ENCODE data around the gene TYMP.
A peak's percentile ranks its signal among the peaks of the same experiment; 100 is the strongest.

The TYMP gene

DNA sequence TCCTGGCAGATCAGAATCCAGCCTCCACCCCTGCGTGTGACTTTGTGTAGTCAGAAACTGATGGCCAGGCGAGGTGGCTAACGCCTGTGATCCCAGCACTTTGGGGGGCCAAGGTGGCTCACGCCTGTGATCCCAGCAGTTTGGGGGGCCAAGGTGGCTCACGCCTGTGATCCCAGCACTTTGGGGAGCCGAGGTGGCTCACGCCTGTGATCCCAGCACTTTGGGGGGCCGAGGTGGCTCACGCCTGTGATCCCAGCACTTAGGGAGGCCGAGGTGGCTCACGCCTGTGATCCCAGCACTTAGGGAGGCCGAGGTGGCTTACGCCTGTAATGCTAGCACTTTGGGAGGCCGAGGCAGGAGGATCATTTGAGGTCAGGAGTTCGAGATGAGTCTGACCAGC lies 16.6 kb downstream of the TYMP start:
- Histone ChIP-seq H3K4me1 (ENCODE audit: low read length) (peaks cover 6% of the 10 kb centered on the region), H4K20me1 (ENCODE audit: insufficient read depth, low read length) (peaks cover 7% of the 10 kb centered on the region; the same call in 1 of the 2 replicates)

DNA sequence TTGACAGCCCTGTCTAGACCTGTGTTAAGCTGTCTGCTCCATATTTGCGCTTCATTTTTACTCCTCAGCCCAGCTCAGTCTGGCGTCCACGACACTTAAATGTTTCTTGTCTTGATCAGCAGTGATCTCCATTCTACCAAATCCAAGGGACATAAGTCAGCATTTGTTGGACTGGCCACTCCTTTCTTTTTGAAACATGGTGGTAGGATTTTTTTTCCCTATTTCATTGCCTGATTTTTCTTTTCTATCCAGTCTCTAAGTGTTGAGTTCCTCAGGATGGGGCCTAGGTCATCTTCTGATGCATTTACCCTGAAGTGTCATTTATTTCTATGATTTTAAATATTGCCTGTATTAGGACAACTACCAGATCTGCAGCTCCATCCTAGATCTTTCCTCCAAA lies 20.9 kb downstream of the TYMP start:
- Histone ChIP-seq H3K4me1 (ENCODE audit: low read length) (peaks cover 6% of the 10 kb centered on the region), H3K27me3 (replicated peaks; ENCODE audit: insufficient read depth, low read length) (no peaks in the 10 kb centered on the region), H3K4me3 (ENCODE audit: low read length) (peak overlapping the region; percentile 72), H4K20me1 (ENCODE audit: insufficient read depth, low read length) (no peaks in the 10 kb centered on the region), H3K36me3 (replicated peaks; ENCODE audit: insufficient read depth, low read length) (no peaks in the 10 kb centered on the region), H3K4me2 (ENCODE audit: low read depth, low read length) (peak overlapping the region; percentile 83), H3K9me2 (replicated peaks; ENCODE audit: insufficient read depth, low read length) (no peaks in the 10 kb centered on the region), H2AFZ (ENCODE audit: low read length) (0 out of 2 replicates have a peak overlapping the region, but pooled peaks have one; percentile 84), H3F3A (ENCODE audit: insufficient read depth, low read length) (no peaks in the 10 kb centered on the region), H3K9me3 (replicated peaks; ENCODE audit: insufficient read depth, low read length) (no peaks in the 10 kb centered on the region), H3K27ac (ENCODE audit: low read length) (peak overlapping the region; percentile 84; the same call in 1 of the 2 replicates), H3K79me2 (ENCODE audit: low read length) (peaks cover 81% of the 10 kb centered on the region), H3K9ac (ENCODE audit: low read length) (peak overlapping the region; percentile 78)
- no peak for TF ChIP-seq EZH2phosphoT487 (IDR thresholded peaks at IDR 0.05; ENCODE audit: low read length)
- no peak for TF ChIP-seq EZH2 (optimal IDR thresholded peaks at IDR 0.05; ENCODE audit: low read depth, low read length)
- TF ChIP-seq, protein P1, sequence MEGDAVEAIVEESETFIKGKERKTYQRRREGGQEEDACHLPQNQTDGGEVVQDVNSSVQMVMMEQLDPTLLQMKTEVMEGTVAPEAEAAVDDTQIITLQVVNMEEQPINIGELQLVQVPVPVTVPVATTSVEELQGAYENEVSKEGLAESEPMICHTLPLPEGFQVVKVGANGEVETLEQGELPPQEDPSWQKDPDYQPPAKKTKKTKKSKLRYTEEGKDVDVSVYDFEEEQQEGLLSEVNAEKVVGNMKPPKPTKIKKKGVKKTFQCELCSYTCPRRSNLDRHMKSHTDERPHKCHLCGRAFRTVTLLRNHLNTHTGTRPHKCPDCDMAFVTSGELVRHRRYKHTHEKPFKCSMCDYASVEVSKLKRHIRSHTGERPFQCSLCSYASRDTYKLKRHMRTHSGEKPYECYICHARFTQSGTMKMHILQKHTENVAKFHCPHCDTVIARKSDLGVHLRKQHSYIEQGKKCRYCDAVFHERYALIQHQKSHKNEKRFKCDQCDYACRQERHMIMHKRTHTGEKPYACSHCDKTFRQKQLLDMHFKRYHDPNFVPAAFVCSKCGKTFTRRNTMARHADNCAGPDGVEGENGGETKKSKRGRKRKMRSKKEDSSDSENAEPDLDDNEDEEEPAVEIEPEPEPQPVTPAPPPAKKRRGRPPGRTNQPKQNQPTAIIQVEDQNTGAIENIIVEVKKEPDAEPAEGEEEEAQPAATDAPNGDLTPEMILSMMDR (IDR thresholded peaks at IDR 0.05; ENCODE audit: low read length) = no peak
- DNase-seq = no peak

More for the DNA sequence above, 16.6 kb downstream of the TYMP start:
- Histone ChIP-seq H3K9me2 (replicated peaks; ENCODE audit: insufficient read depth, low read length) (no peaks in the 10 kb centered on the region), H2AFZ (ENCODE audit: low read length) (no peak overlapping the region), H3K4me2 (ENCODE audit: low read depth, low read length) (no peak overlapping the region), H3K4me3 (ENCODE audit: low read length) (no peak overlapping the region), H3K27me3 (replicated peaks; ENCODE audit: insufficient read depth, low read length) (no peaks in the 10 kb centered on the region), H3F3A (ENCODE audit: insufficient read depth, low read length) (no peaks in the 10 kb centered on the region), H3K36me3 (replicated peaks; ENCODE audit: insufficient read depth, low read length) (0 out of 2 replicates have a peak, but pooled peaks cover 3% of the 10 kb centered on the region), H3K9ac (ENCODE audit: low read length) (no peak overlapping the region), H3K9me3 (replicated peaks; ENCODE audit: insufficient read depth, low read length) (no peaks in the 10 kb centered on the region), H3K27ac (ENCODE audit: low read length) (no peak overlapping the region), H3K79me2 (ENCODE audit: low read length) (peaks cover 91% of the 10 kb centered on the region)
- DNase-seq = no peak
- TF ChIP-seq EZH2phosphoT487 (IDR thresholded peaks at IDR 0.05; ENCODE audit: low read length) = no peak
- TF ChIP-seq EZH2 (optimal IDR thresholded peaks at IDR 0.05; ENCODE audit: low read depth, low read length) = no peak
- TF ChIP-seq, protein P1 (IDR thresholded peaks at IDR 0.05; ENCODE audit: low read length) = no peak

DNA sequence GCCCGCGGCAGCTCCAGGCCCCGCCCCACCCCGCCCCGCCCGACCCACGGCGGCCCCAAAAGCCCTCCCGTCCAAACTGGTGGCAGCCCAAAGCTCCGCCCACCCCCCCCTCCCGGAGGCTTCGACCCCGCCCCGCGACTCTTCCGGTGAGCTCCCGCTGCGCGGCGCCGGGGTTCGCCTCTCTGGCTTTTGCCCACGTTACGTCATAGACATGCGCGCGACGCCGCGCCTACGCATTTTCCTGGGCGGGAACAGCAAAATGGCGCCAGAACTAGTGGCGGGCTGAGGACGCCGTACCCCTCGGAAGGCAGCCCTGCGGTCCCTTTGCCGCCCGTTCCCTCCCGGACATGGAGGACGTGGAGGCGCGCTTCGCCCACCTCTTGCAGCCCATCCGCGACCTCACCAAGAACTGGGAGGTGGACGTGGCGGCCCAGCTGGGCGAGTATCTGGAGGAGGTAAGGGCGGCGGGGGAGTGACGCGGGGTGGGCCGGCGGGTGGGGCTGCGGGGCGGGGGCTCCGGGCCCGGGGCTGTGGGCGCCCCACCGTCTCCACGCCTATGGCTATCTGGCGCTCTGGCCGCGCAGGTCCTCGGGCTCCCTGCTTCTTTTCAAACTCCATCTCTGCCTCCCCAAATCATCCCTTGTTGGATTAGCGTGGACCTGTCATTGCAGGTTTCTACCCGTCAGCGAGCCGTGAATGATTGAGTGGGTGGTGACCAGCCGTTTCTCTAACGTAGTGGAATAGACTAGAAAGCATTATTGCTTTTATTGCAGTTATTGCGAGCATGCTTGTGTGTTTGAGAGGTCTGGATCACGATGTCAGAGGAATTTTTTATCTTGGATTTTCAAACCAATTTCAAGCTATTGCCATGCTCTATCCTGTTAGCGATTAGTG lies 21.6 kb downstream of the TYMP start, which contains the start of gene NCAPH2:
Gene NCAPH2 (plus strand): TSS at position 234 of the 894 bp plus-strand sequence. CDS start 114 bp downstream, at position 348.
- peaks cover 74% of the 10 kb centered on the region for H3K79me2 ChIP-seq (ENCODE audit: low read length)
- H3K4me2 ChIP-seq (ENCODE audit: low read depth, low read length) = peak within 1 kb of the TSS; percentile 94
- H3K4me3 ChIP-seq (ENCODE audit: low read length) = peak within 1 kb of the TSS; percentile 89
- H3K36me3 ChIP-seq (replicated peaks; ENCODE audit: insufficient read depth, low read length) = no peaks in the 10 kb centered on the region
- DNase-seq = peak; percentile 98
- H4K20me1 ChIP-seq (ENCODE audit: insufficient read depth, low read length) = no peaks in the 10 kb centered on the region
- H3F3A ChIP-seq (ENCODE audit: insufficient read depth, low read length) = no peaks in the 10 kb centered on the region
- H3K9me3 ChIP-seq (replicated peaks; ENCODE audit: insufficient read depth, low read length) = no peaks in the 10 kb centered on the region
- H3K9me2 ChIP-seq (replicated peaks; ENCODE audit: insufficient read depth, low read length) = no peaks in the 10 kb centered on the region
- peak within 1 kb of the TSS; percentile 92 for H2AFZ ChIP-seq (ENCODE audit: low read length)
- H3K4me1 ChIP-seq (ENCODE audit: low read length) = peaks cover 6% of the 10 kb centered on the region
- no peaks in the 10 kb centered on the region for H3K27me3 ChIP-seq (replicated peaks; ENCODE audit: insufficient read depth, low read length)
- H3K9ac ChIP-seq (ENCODE audit: low read length) = peak within 1 kb of the TSS; percentile 87
- TF ChIP-seq EZH2 (optimal IDR thresholded peaks at IDR 0.05; ENCODE audit: low read depth, low read length) (no peak), EZH2phosphoT487 (IDR thresholded peaks at IDR 0.05; ENCODE audit: low read length) (no peak)
- TF ChIP-seq, protein P1 (IDR thresholded peaks at IDR 0.05; ENCODE audit: low read length) = no peak
- peak within 1 kb of the TSS; percentile 84 for H3K27ac ChIP-seq (ENCODE audit: low read length)
